Panc1 (cell line): ENCODE data around the gene SLCO2B1.

Source experiments
- POLR2AphosphoS5 ChIP-seq: IDR thresholded peaks from 2 replicates; pipeline ENCODE4 v1.6.1; 2012; ENCODE audit warnings: mild to moderate bottlenecking, low read depth, low read length, moderate library complexity
- TCF7L2 ChIP-seq: IDR thresholded peaks from 2 replicates; pipeline ENCODE4 v1.6.1; 2011; ENCODE audit warnings: mild to moderate bottlenecking, low read depth, low read length, inconsistent platforms
- TF ChIP-seq, protein P1 (sequence below): fragments of 450-650 bp; IDR thresholded peaks from 2 replicates; pipeline ENCODE4 v1.5.1; 2017; ENCODE audit warnings: mild to moderate bottlenecking
- TF ChIP-seq, protein P2 (sequence below), 2 experiments: IDR thresholded peaks; 2 replicates each; pipeline ENCODE4 v1.6.1; 2011 to 2012; ENCODE audit warnings: low read depth in 2 of 2, control low read depth in 1 of 2, low read length in 1 of 2, mild to moderate bottlenecking in 1 of 2, moderate library complexity in 1 of 2; ENCODE audit not compliant: insufficient read depth in 1 of 2

DNA sequence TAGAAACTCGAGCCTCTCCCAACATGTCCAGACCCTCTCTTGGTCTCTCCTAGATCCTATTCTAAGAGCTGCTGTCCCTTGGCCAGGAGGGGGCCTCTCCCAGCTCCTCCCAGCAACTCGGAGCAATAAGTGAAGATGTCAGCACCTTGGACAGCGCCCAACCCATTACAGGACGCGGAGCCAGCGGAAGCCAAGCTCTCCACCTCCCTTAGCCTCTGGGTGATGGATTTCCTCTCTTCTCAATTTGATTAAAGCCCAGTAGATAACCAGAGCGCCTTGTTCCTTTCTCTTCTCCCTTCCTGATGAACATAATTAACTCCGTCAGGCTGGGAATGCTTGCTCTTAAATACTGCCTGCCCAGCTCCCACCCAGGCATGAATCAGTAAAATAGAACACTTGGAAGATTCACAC, 63.5 kb downstream of the SLCO2B1 start:
- TF ChIP-seq, protein P1, sequence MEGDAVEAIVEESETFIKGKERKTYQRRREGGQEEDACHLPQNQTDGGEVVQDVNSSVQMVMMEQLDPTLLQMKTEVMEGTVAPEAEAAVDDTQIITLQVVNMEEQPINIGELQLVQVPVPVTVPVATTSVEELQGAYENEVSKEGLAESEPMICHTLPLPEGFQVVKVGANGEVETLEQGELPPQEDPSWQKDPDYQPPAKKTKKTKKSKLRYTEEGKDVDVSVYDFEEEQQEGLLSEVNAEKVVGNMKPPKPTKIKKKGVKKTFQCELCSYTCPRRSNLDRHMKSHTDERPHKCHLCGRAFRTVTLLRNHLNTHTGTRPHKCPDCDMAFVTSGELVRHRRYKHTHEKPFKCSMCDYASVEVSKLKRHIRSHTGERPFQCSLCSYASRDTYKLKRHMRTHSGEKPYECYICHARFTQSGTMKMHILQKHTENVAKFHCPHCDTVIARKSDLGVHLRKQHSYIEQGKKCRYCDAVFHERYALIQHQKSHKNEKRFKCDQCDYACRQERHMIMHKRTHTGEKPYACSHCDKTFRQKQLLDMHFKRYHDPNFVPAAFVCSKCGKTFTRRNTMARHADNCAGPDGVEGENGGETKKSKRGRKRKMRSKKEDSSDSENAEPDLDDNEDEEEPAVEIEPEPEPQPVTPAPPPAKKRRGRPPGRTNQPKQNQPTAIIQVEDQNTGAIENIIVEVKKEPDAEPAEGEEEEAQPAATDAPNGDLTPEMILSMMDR = no peak
- TF ChIP-seq POLR2AphosphoS5 (no peak), TCF7L2 (no peak)
- TF ChIP-seq, protein P2, sequence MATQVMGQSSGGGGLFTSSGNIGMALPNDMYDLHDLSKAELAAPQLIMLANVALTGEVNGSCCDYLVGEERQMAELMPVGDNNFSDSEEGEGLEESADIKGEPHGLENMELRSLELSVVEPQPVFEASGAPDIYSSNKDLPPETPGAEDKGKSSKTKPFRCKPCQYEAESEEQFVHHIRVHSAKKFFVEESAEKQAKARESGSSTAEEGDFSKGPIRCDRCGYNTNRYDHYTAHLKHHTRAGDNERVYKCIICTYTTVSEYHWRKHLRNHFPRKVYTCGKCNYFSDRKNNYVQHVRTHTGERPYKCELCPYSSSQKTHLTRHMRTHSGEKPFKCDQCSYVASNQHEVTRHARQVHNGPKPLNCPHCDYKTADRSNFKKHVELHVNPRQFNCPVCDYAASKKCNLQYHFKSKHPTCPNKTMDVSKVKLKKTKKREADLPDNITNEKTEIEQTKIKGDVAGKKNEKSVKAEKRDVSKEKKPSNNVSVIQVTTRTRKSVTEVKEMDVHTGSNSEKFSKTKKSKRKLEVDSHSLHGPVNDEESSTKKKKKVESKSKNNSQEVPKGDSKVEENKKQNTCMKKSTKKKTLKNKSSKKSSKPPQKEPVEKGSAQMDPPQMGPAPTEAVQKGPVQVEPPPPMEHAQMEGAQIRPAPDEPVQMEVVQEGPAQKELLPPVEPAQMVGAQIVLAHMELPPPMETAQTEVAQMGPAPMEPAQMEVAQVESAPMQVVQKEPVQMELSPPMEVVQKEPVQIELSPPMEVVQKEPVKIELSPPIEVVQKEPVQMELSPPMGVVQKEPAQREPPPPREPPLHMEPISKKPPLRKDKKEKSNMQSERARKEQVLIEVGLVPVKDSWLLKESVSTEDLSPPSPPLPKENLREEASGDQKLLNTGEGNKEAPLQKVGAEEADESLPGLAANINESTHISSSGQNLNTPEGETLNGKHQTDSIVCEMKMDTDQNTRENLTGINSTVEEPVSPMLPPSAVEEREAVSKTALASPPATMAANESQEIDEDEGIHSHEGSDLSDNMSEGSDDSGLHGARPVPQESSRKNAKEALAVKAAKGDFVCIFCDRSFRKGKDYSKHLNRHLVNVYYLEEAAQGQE (IDR thresholded peaks at IDR 0.05; ENCODE audit: insufficient read depth in 1 of 2, low read depth in 2 of 2, low read length in 1 of 2) = peak; percentile 100
